IPS DF 6.9 (cell line): ENCODE measurements around the gene PANK4.

Experiments
- DNase-seq: peaks from one replicate; pipeline ENCODE4 v3.0.0-alpha.2; 2013; ENCODE audit warnings: low read depth, low spot score
- H3K27ac ChIP-seq: one replicate; pipeline ENCODE4 v1.5.1; 2013; ENCODE audit warnings: low read length, control low read depth
- H3K27me3 ChIP-seq: 2 replicates; pipeline ENCODE4 v1.6.1; 2013; ENCODE audit warnings: mild to moderate bottlenecking, low read length; ENCODE audit not compliant: control insufficient read depth, insufficient read depth
- H3K36me3 ChIP-seq: 2 replicates; pipeline ENCODE4 v1.6.1; 2013; ENCODE audit warnings: low read length; ENCODE audit not compliant: control insufficient read depth, insufficient read depth
- H3K4me1 ChIP-seq: 2 replicates; pipeline ENCODE4 v1.6.1; 2013; ENCODE audit warnings: low read length; ENCODE audit not compliant: control insufficient read depth, insufficient read depth
- H3K4me3 ChIP-seq: 2 replicates; pipeline ENCODE4 v1.5.1; 2013; ENCODE audit warnings: mild to moderate bottlenecking, low read length
- H3K9me3 ChIP-seq: 2 replicates; pipeline ENCODE4 v1.6.1; 2013; ENCODE audit warnings: low read length, inconsistent platforms; ENCODE audit not compliant: control insufficient read depth, insufficient read depth
- WGBS: extraction: QIAGEN DNeasy Blood & Tissue Kit; methylation state at CpG from one replicate; pipeline ENCODE4 v1.1.7; 2013; ENCODE audit warnings: mixed read lengths, missing lambda C conversion rate; ENCODE audit not compliant: insufficient read length, insufficient coverage; 5-methylcytosine and 5-hydroxymethylcytosine counted together

Gene PANK4

GRCh38 chr1:2483970-2484369, 42.4 kb downstream of the PANK4 start:
- no peaks in the 10 kb centered on the region for H3K27me3 ChIP-seq
- WGBS, result no CpG with 5 or more reads among the region's 16 CpGs
- H3K9me3 ChIP-seq, result no peaks in the 10 kb centered on the region
- DNase-seq, result no peak
- H3K4me1 ChIP-seq, result no peaks in the 10 kb centered on the region; the same call in 1 of the 2 replicates
- H3K4me3 ChIP-seq, result no peak overlapping the region
- no peaks in the 10 kb centered on the region for H3K36me3 ChIP-seq
- no peak overlapping the region for H3K27ac ChIP-seq

DNA sequence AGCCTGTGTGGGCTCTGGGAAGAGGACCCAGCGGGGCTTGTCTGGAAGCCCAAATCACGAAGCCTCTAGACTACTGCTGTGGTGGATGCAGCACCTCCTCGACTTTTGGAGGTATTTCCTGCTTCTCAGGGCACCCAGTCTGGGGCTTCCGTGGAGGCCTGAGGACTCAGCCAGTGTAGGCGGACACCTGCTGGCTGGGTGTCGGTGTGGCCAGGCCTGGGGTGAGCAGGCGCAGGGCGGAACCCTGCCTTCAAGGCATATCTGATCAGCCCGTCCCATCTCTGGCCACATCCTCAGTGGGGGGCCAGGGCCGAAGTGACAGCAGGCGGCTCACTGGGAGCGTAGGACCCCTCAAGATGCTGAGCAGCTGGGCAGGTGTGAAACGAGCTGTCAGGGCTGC, 43.4 kb downstream of the PANK4 start:
- Histone ChIP-seq H3K27me3 (no peaks in the 10 kb centered on the region), H3K36me3 (no peaks in the 10 kb centered on the region), H3K4me3 (no peak overlapping the region), H3K27ac (no peak overlapping the region), H3K4me1 (no peaks in the 10 kb centered on the region; the same call in 1 of the 2 replicates), H3K9me3 (no peaks in the 10 kb centered on the region)
- WGBS, result no CpG with 5 or more reads among the region's 13 CpGs
- DNase-seq, result no peak

- Histone ChIP-seq H3K4me1 (no peaks in the 10 kb centered on the region; the same call in 1 of the 2 replicates), H3K36me3 (no peaks in the 10 kb centered on the region), H3K27me3 (no peaks in the 10 kb centered on the region), H3K9me3 (no peaks in the 10 kb centered on the region), H3K4me3 (no peak overlapping the region), H3K27ac (no peak overlapping the region)
- no peak for DNase-seq
- WGBS, result no CpG with 5 or more reads among the region's 11 CpGs
Observed at GRCh38 chr1:2482588-2482987, 43.8 kb downstream of the PANK4 start.

GRCh38 chr1:2481885-2482284, 44.5 kb downstream of the PANK4 start:
- DNase-seq, result no peak
- Histone ChIP-seq H3K27ac (no peak overlapping the region), H3K4me3 (no peak overlapping the region), H3K9me3 (no peaks in the 10 kb centered on the region), H3K4me1 (no peaks in the 10 kb centered on the region; the same call in 1 of the 2 replicates), H3K27me3 (no peaks in the 10 kb centered on the region), H3K36me3 (no peaks in the 10 kb centered on the region)
- WGBS, result no CpG with 5 or more reads among the region's 10 CpGs

- Histone ChIP-seq H3K4me3 (no peak overlapping the region), H3K27ac (no peak overlapping the region), H3K4me1 (no peaks in the 10 kb centered on the region; the same call in 1 of the 2 replicates), H3K9me3 (no peaks in the 10 kb centered on the region), H3K27me3 (no peaks in the 10 kb centered on the region), H3K36me3 (no peaks in the 10 kb centered on the region)
- DNase-seq, result no peak
- no CpG with 5 or more reads among the region's 12 CpGs for WGBS
Observed at GRCh38 chr1:2480986-2481364, 45.4 kb downstream of the PANK4 start.

DNA sequence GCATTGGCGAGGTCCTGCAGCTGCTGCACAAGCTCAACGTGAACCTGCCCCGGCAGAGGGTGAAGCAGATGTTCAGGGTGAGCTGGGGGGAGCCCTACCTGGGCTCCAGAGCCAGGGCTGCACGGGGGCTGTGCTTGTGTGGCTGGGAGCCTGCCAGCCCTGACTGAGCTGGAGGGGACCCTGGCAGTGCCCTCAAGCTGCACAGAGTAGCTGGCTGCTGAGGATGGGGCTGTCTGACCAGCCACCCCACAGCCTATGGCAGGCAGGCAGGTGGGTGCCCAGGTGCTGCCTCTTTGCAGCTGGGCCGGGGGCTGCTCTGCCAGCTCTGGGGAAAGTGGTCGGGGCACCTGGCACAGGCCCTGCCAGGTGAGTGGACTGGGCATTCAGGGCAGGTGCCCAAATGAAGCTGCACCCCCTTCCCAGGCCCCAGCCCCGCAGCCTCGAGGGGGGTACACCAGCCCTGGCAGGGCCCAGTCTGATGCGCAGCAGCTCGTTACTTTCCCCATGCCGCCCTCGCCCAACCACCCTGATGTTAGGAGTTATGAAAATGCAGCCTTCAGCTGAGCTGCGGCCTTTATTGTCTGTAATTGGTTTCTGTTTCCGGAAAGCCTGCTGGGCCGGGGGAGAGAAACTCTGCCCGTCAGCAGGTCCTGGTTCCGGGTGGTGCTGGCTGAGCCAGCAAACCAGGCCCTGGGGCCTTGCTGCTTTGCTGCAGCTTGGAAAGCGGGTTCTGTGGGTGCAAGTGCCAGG, 46.0 kb downstream of the PANK4 start:
- Histone ChIP-seq H3K27me3 (no peaks in the 10 kb centered on the region), H3K4me1 (no peaks in the 10 kb centered on the region; the same call in 1 of the 2 replicates), H3K27ac (no peak overlapping the region), H3K9me3 (no peaks in the 10 kb centered on the region), H3K4me3 (no peak overlapping the region), H3K36me3 (no peaks in the 10 kb centered on the region)
- DNase-seq, result no peak
- no CpG with 5 or more reads among the region's 18 CpGs for WGBS

DNA sequence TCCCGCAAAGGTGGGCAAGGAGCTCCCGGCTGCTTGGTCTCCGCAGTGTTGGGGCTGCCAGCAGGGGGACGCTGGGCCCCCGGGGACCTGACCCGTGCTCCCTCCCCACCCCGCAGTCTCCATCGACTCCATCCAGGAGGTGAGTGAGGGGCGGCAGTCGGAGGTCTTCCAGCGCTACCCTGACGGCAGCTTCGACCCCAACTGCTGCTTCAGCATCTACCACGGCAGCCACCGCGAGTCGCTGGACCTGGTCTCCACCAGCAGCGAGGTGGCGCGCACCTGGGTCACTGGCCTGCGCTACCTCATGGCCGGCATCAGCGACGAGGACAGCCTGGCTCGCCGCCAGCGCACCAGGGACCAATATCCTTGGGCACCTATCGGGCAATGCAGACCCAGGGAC, 46.8 kb downstream of the PANK4 start:
- no peaks in the 10 kb centered on the region for H3K27me3 ChIP-seq
- WGBS, result no CpG with 5 or more reads among the region's 28 CpGs
- H3K4me3 ChIP-seq, result no peak overlapping the region
- H3K9me3 ChIP-seq, result no peaks in the 10 kb centered on the region
- H3K36me3 ChIP-seq, result no peaks in the 10 kb centered on the region
- DNase-seq, result no peak
- H3K27ac ChIP-seq, result no peak overlapping the region
- no peaks in the 10 kb centered on the region; the same call in 1 of the 2 replicates for H3K4me1 ChIP-seq

DNA sequence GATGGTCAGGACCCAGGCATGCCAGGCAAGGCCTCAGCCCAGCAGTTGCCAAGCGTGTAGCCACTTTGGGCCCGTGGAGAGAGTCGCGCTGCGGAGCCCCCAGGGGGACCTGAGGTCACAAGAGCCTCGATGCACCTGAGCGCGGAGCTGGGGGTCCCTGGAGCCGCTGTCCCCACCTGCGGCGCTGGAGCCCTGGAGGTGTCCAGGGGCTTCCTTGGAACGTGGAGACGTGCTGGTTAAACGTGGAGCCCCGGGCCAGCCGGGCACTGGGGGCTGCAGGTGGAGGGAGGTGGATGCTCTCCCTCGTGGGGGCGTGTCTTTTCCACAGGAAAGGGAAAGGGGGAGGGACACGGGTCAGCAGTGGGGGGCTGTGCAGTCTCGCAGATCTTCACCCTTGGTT, 47.2 kb downstream of the PANK4 start:
- Histone ChIP-seq H3K36me3 (no peaks in the 10 kb centered on the region), H3K27ac (no peak overlapping the region), H3K27me3 (no peaks in the 10 kb centered on the region), H3K9me3 (no peaks in the 10 kb centered on the region), H3K4me3 (no peak overlapping the region), H3K4me1 (no peaks in the 10 kb centered on the region; the same call in 1 of the 2 replicates)
- no peak for DNase-seq
- no CpG with 5 or more reads among the region's 20 CpGs for WGBS

DNA sequence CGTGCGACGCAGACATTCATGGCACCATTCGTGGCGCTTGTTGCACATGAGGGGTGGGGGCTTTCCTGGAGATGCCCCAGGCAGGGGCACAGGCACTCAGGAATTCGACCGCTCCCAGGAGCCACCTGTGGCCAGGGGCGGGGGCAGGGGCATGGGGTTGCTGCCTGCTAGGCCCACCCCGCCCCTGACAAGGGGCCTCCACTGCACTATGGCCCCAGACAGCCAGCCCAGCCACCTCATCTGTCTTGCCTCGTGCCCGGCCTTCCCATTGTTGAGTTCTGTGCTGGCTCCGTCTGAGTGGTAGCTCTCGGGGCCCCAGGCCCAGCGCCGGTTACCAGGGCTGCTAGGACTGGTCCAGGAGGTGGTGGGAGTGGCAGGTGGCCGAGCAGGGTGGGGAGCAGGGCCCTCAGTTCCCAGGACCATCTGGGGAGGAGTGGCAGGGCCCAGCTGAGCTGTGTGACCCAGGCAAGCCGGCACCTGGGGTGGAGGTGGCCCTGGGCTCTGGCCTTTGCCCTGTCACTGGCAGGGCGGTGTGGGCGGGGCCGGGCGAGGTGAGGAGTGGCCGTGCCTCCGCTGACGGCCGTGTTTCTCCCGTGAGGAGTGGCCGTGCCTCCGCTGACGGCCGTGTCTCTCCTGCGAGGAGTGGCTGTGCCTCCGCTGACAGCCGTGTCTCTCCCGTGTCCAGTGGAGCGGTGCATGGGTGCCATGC, 48.5 kb downstream of the PANK4 start:
- WGBS, result no CpG with 5 or more reads among the region's 35 CpGs
- Histone ChIP-seq H3K27ac (no peak overlapping the region), H3K4me1 (no peaks in the 10 kb centered on the region; the same call in 1 of the 2 replicates), H3K4me3 (no peak overlapping the region), H3K9me3 (no peaks in the 10 kb centered on the region), H3K36me3 (no peaks in the 10 kb centered on the region), H3K27me3 (no peaks in the 10 kb centered on the region)
- no peak for DNase-seq

DNA sequence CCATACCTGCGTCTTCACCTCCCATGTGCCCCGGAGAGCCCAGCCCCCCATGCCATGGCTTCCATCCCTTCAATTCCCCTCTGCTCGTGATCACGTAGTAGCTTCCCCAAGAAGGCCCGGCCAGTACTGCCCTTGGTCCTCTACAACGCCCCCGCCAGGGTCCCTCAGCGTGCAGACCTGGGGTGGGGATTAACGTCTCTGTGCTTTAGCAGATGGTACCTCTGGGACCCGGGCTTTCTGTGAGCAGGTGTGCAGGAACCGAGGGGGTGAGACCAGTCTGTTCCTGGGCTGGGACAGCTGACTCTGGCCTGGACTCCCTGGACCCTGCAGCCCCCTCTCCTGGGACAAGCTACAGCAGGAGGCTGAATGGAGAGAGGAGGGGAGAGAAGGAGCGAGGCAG, 49.1 kb downstream of the PANK4 start:
- no peak overlapping the region for H3K4me3 ChIP-seq
- H3K27ac ChIP-seq, result no peak overlapping the region
- no peaks in the 10 kb centered on the region; the same call in 1 of the 2 replicates for H3K4me1 ChIP-seq
- no CpG with 5 or more reads among the region's 12 CpGs for WGBS
- no peaks in the 10 kb centered on the region for H3K27me3 ChIP-seq
- H3K36me3 ChIP-seq, result no peaks in the 10 kb centered on the region
- no peaks in the 10 kb centered on the region for H3K9me3 ChIP-seq
- DNase-seq, result no peak
